COLO668 (cell line): ENCODE results near the gene C1QTNF4.
"Not testable (repeated sequence)": the region's sequence is repeated elsewhere in the genome, so short reads cannot be mapped to it uniquely, and the experiment has no call there.

Experiments
- DNase-seq: peaks from one replicate; lab custom pipeline; 2025; ENCODE audit not compliant: unreplicated experiment; lab: John Stamatoyannopoulos, UW

Gene C1QTNF4

DNA sequence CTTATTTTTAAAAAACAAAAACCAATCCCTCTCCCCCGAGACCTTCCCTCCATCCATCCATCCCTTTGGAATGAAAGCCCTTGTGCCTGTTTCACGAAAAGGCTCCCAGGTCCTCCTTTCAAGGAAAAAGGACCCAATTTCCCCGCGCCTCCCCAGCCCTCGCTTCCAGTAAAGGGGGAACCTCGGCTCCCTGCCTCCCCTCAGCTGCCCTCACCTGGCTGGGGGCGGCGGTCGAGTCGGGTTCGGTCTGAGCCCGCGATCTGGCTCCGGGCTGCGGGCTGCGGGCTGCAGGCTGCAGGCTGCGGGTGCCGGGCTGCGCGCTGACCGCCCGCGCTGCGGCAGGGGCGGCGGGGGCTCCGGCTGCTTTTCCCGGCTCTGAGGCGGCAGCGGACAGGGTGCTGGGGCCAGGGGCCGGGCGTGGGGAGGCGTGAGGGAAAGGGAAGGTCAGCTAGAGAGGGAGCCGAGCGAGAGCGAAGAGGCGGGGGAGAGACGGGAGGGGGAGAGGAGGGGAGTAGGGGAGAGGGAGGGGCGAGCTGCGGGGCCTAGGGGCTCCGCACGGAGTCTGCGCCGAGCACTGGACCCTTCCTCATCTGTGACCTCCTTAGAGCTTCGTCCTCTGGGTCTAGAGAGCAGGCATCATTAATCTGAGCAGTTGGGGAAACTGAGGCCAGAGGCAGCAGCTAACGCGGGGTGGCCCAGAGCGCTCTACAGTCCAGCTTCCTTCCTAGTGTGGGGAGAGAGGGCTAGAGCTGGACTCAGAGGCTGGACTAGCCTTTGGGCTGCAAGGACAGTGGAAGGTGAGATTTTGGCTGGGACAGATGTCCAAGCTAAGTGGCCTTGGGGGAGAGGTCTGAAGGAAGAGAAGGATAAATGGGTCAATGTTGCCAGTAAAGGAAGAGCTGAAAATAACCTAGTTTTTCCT, at the start of gene C1QTNF4:
Gene C1QTNF4, minus strand, starts transcription at position 478 of the 922 bp plus-strand sequence. CDS start 3,601 bp downstream, outside the sequence.
- no peak for DNase-seq

DNA sequence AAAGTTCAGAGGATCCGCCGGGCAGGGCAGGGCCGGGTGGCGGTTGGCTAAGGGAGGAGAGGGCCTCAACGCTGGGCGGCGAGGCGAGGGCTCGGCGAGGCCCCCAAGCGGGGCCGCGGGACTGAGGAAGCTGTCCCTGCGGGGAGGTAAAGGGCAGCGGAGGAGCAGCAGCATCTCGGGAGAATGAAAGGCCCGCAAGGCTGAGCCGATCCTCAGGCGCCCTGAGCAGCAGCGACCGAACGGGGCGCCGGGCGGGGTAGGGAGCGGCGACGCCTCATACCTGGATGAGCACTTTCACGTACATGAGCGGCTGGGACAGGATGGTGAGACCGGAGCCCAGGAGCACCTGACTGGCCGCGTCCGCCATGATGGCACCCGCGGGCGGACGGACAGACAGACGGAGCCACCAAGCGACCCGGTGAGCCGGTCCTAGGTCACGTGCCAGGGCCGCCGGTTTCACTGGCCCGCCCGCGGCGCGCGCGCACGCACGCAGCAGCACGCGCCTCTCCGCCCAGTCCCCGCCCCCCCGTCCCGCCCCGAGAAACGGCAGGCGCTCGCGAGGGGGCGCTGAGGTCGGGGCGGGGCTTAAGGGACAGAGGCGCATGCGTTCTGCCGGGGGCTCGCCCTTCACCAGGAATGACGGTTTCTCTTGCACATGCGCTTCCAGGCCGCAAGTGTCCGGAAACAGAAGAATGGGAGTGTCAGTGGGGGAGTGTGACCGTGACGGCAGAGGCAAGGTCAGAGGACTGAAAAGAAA, 48.1 kb upstream of the C1QTNF4 start, which contains the start of gene MTCH2:
Gene MTCH2, minus strand, starts transcription at position 461 of the 757 bp plus-strand sequence. Its CDS starts 94 bp downstream, at position 367.
- peak; percentile 99 for DNase-seq

- no peak for DNase-seq
Observed at GRCh38 chr11:47641600-47642098, 47.4 kb upstream of the C1QTNF4 start.

DNA sequence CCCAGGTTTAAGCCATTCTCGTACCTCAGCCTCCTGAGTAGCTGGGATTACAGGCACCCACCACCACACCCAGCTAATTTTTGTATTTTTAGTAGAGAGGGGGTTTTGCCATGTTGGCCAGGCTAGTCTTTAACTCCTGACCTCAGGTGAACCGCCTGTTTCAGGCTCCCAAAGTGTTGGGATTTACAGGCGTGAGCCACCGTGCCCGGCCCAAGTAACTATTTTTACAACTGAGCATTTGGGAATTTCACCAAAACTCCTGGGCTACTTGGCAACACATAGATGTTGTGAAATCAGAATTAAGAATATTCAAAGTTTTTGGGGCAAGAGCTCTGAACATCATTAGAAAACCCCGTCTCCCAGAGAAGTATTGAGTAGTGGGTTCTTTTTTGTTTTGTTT, 46.3 kb upstream of the C1QTNF4 start:
- not testable (repeated sequence) for DNase-seq

- not testable (repeated sequence) for DNase-seq
Observed at GRCh38 chr11:47636331-47636730, 42.1 kb upstream of the C1QTNF4 start.

GRCh38 chr11:47631473-47631872, 37.3 kb upstream of the C1QTNF4 start:
- DNase-seq, result no peak

GRCh38 chr11:47628026-47628425, 33.8 kb upstream of the C1QTNF4 start:
- no peak for DNase-seq

- no peak for DNase-seq
Observed at GRCh38 chr11:47626234-47626633, 32.0 kb upstream of the C1QTNF4 start.

GRCh38 chr11:47620836-47621378, 26.7 kb upstream of the C1QTNF4 start:
- DNase-seq, result no peak

DNA sequence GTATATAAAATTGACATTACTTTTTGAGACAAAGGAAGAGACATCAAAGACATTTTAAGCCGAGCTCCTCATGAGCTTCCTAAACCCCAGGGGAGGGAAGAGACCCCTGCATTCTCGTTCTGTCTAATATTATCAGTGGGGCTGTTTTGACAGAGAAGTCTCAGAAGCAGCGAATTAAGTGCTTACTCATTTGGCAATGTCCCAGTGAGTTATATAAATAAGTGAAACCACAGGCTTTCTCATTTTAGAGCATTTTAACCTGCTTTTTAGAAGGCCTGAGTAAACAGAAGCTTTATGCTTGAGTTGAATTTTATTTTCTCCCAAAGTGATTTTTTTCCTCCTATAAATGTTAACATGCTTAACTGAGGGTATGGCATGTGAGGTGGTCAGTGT, 23.2 kb upstream of the C1QTNF4 start:
- no peak for DNase-seq

DNA sequence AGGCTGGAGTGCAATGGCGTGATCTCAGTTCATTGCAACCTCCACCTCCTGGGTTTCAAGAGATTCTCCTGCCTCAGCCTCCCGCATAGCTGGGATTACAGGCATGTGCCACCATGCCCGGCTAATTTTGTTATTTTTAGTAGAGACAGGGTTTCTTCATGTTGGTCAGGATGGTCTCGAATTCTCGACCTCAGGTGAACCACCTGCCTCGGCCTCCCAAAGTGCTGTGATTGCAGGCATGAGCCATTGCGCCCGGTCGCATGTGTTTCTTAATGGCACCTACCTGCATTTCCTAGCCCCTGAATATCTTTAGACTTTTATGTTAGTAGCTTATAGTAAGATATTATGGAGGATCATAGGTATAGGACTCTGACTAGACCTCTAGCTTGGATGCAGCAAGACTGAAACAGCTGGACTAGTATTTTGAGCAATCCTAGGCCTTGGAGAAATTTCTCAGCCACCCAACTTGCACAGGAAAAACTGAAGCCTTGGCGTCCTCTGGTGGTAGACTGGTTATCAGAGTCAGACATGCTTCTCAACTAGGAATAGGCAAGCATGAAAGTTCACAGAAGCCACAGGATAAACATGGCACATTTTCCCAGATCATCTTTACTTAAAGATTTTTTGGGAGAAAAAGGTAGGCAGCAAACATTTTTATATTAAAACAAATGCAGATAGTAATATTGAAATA, 22.7 kb upstream of the C1QTNF4 start:
- DNase-seq, result no peak

- DNase-seq, result no peak
Observed at GRCh38 chr11:47615249-47615648, 21.0 kb upstream of the C1QTNF4 start.

DNA sequence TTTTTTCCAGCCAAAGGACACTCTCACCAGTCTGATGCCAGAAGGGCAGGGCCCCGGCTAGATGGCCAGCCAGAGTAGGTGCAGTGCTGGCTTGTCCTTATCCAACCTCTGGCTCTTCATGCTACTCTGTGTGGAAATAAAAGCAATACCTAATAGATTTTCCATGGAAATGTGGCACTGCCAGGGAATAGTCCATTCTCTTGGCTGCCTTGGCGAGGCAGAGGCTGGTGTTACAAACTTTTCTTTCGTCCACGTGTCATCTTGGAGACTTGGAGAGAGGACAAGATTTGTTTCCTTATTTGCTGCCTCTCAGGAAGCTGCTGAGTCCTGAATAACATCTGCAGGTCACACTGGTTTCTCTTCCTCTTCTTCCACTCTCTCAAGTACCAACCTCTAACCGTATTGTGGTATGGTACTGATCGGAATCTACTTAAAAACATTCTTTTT, 17.2 kb upstream of the C1QTNF4 start:
- no peak for DNase-seq

DNA sequence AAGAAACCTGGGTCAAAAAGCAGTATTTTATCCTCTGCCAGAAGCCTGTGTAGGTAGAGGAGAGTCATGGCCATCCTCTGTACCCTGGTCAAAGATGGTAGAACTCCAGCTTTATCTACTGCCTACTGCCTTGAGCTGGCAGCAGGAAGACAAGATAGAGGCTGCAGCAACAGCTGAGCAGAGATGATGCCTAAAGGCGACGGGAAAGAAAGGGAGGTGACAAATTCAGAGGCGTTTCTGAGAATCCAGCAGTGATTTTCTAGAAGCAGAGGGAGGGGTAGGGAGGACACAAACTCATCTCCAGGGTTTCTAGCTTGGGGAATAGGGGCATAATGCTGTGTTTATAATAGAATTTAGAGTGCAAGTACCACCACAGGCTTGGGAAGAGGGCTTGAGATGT, 15.5 kb upstream of the C1QTNF4 start:
- no peak for DNase-seq

GRCh38 chr11:47607380-47607779, 13.2 kb upstream of the C1QTNF4 start:
- DNase-seq, result no peak

DNA sequence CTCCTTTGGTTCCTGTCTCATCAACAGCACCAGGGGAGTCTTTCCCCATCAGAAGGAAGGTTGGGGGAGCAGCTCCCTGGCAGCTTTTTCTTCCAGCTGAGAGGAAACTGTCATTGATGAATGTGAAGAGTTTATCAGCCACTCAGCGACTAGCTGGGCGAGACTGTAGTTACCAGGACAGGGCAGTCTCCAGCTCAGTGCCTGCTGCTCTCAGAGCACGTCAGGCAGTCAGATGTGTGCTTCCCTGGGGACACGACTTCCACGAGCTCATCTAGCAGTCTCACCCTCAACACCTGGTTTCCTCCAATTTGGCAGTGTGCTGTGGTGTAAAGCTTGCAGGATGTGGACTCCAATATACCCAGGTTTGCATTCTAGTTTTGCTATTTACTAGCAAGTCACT, 12.5 kb upstream of the C1QTNF4 start:
- no peak for DNase-seq

- DNase-seq, result no peak
Observed at GRCh38 chr11:47605921-47606320, 11.7 kb upstream of the C1QTNF4 start.

GRCh38 chr11:47603295-47603694, 9.1 kb upstream of the C1QTNF4 start:
- DNase-seq, result no peak

DNA sequence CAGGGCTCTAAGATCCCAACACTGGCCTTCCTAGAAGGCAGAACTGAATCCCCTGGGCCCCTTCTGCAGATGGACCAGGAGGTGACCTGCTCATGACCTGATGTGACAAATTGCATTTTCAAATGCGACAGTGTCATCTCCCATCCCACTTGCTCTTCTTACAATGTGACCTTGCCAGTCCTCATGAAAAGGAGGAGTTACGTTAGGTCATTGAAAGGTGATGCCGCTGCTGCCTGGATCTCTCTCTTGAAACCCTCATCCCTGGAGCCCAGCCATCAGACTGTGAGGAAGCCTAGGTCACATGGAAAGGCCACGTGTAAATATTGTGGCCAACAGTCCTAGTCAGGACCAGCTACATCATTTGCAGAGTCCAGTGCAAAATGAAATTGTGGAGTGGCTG, 5.7 kb upstream of the C1QTNF4 start:
- no peak for DNase-seq

DNA sequence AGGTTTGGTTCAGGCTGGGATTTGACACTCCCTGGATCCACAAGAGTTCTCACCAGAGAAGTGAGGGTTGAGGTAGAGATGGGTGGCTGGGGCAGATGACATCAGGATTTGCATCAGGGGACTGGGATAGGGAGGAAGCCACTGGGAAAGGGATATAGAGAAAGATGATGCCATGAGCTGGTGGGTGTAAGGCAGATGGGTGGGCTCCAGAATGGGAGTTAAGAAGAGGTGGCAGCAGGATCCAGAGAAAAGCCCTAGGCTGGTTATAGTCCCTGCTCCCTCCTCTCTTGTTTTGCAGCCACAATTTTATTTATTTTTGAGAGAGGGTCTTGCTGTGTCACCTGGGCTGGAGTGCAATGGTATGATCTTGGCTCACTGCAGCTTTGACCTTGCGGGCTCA, 1.8 kb upstream of the C1QTNF4 start:
- DNase-seq, result no peak

- no peak for DNase-seq
Observed at GRCh38 chr11:47595029-47595428, 818 bp upstream of the C1QTNF4 start.
